ENCODE data around the gene TSC22D4. TPM values are rescaled to one million over a fixed set of nuclear protein-coding genes. Genes with fewer than 3 reads are reported as not detected.

Gene TSC22D4
- total RNA-seq, 1 experiment from 2014 or later = 71.0 TPM

DNA sequence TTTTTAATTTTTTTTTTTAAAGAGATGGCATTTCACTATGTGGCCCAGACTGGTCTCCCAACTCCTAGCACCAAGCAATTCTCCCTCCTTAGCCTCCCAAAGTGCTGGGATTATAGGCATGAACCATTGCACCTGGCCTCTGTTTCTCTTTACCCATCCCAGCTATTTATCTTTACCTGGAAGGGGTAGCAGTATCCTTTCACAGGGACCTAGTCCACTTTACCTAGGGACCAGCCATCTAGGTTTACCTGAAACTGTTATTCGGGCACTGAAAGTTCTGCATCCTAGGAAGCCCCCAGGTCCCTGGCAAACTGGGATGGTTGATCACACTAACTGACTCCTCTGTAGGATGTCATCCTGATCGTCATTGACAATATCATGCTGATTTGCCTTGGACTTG lies 38.3 kb upstream of the TSC22D4 start:
- no peak for DNase-seq (ENCODE audit: low spot score)
- POLR2A ChIA-PET (ENCODE audit: low non-redundant PET) = no interaction called here
- no peak overlapping the region for H3K27ac ChIP-seq (ENCODE audit: low read depth, low read length, poor library complexity, severe bottlenecking)
- H3K36me3 ChIP-seq (ENCODE audit: insufficient read depth, low read length, poor library complexity, severe bottlenecking) = no peaks in the 10 kb centered on the region
- H3K4me1 ChIP-seq (ENCODE audit: insufficient read depth, low read length, poor library complexity, severe bottlenecking) = peaks cover 16% of the 10 kb centered on the region
- no peaks in the 10 kb centered on the region for H3K27me3 ChIP-seq (replicated peaks; ENCODE audit: insufficient read depth, low read depth, low read length, poor library complexity)
- intact Hi-C loops (cut with micrococcal nuclease; ENCODE audit: unreplicated experiment) = no loop called here
- CTCF ChIA-PET = interaction anchor here (0.6 kb wide), 1 partner anchor 68 kb away, joined by 4 read pairs; no protein-coding TSS in a partner anchor
- H3K4me3 ChIP-seq (ENCODE audit: low read depth, low read length, poor library complexity, severe bottlenecking) = no peak overlapping the region
- no peaks in the 10 kb centered on the region for H3K9me3 ChIP-seq (ENCODE audit: low read depth, low read length, poor library complexity, severe bottlenecking)
- BruUV-seq (replicated peaks) = no TSS peak
- no peak for TF ChIP-seq EZH2 (IDR thresholded peaks at IDR 0.05; ENCODE audit: borderline replicate concordance, low read depth, low read length, poor library complexity, severe bottlenecking)
- TF ChIP-seq, protein P1, sequence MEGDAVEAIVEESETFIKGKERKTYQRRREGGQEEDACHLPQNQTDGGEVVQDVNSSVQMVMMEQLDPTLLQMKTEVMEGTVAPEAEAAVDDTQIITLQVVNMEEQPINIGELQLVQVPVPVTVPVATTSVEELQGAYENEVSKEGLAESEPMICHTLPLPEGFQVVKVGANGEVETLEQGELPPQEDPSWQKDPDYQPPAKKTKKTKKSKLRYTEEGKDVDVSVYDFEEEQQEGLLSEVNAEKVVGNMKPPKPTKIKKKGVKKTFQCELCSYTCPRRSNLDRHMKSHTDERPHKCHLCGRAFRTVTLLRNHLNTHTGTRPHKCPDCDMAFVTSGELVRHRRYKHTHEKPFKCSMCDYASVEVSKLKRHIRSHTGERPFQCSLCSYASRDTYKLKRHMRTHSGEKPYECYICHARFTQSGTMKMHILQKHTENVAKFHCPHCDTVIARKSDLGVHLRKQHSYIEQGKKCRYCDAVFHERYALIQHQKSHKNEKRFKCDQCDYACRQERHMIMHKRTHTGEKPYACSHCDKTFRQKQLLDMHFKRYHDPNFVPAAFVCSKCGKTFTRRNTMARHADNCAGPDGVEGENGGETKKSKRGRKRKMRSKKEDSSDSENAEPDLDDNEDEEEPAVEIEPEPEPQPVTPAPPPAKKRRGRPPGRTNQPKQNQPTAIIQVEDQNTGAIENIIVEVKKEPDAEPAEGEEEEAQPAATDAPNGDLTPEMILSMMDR (conservative IDR thresholded peaks at IDR 0.05; ENCODE audit: low read depth, low read length) = no peak

DNA sequence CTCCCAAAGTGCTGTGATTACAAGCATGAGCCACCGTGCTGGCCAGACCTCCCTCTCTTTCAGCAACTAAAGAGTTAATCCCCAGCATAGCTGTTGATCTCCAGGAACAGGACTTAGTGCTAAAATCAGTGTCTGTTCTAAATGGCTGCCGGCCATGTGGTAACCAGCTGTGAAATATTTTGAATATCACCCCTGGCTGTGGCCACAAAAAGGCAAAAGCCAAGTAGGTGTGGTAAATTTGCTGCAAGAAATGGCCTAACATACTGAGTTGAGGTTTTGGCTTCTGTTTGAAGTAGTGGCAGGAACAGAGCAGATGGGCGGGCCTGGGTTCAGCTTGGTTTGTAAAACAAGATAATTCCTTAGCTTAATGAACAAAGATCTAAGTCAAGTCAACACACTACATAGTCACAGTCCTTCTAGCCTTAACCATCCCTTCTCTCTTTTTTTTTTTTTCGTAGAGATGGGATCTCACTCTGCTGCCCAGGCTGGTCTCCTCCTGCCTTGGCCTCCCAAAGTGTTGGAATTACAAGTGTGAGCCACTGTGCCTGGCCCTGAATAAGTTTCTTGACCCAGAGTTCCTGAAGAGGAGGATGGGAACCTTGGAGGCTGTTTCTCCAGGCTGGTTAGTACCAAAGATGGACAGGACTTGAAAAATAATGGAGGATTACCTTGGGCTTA lies 37.3 kb upstream of the TSC22D4 start:
- DNase-seq (ENCODE audit: low spot score) = peak; percentile 64
- no peaks in the 10 kb centered on the region for H3K9me3 ChIP-seq (ENCODE audit: low read depth, low read length, poor library complexity, severe bottlenecking)
- H3K4me1 ChIP-seq (ENCODE audit: insufficient read depth, low read length, poor library complexity, severe bottlenecking) = peaks cover 16% of the 10 kb centered on the region
- H3K36me3 ChIP-seq (ENCODE audit: insufficient read depth, low read length, poor library complexity, severe bottlenecking) = no peaks in the 10 kb centered on the region
- H3K4me3 ChIP-seq (ENCODE audit: low read depth, low read length, poor library complexity, severe bottlenecking) = no peak overlapping the region
- TF ChIP-seq, protein P1 (conservative IDR thresholded peaks at IDR 0.05; ENCODE audit: low read depth, low read length) = no peak
- no peak for TF ChIP-seq EZH2 (IDR thresholded peaks at IDR 0.05; ENCODE audit: borderline replicate concordance, low read depth, low read length, poor library complexity, severe bottlenecking)
- peak overlapping the region; percentile 73 for H3K27ac ChIP-seq (ENCODE audit: low read depth, low read length, poor library complexity, severe bottlenecking)
- no TSS peak for BruUV-seq (replicated peaks)
- intact Hi-C loops (cut with micrococcal nuclease; ENCODE audit: unreplicated experiment) = no loop called here
- CTCF ChIA-PET = no interaction called here
- POLR2A ChIA-PET (ENCODE audit: low non-redundant PET) = interaction anchor here (0.7 kb wide), 1 partner anchor 18 kb away, joined by 6 read pairs; no protein-coding TSS in a partner anchor
- no peaks in the 10 kb centered on the region for H3K27me3 ChIP-seq (replicated peaks; ENCODE audit: insufficient read depth, low read depth, low read length, poor library complexity)

DNA sequence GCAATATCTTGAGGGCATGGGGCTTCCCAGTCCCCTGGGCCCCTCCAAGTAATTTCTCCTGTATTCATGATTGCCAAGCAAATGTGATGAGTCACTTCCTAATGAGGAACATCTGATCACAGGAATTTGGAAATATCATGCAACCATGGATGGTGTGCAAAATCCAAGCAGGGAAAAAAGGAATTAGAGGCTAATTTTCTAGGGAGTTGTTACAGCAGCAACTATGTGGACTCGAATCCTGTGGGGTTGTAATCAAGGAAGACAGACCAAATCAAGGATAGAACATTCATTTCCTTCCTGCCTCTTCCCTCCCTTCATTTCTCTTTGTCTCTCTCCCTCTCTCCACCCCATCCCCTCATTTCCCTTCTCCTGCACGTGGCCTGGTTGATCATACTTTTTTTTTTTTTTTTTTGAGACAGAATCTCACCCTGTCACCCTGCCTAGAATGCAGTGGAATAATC lies 36.1 kb upstream of the TSC22D4 start:
- no peaks in the 10 kb centered on the region for H3K27me3 ChIP-seq (replicated peaks; ENCODE audit: insufficient read depth, low read depth, low read length, poor library complexity)
- no peaks in the 10 kb centered on the region for H3K36me3 ChIP-seq (ENCODE audit: insufficient read depth, low read length, poor library complexity, severe bottlenecking)
- ChIA-PET POLR2A (ENCODE audit: low non-redundant PET) (no interaction called here), CTCF (no interaction called here)
- peak; percentile 89 for DNase-seq (ENCODE audit: low spot score)
- H3K27ac ChIP-seq (ENCODE audit: low read depth, low read length, poor library complexity, severe bottlenecking) = peak overlapping the region; percentile 73
- H3K4me1 ChIP-seq (ENCODE audit: insufficient read depth, low read length, poor library complexity, severe bottlenecking) = peaks cover 16% of the 10 kb centered on the region
- no peak overlapping the region for H3K4me3 ChIP-seq (ENCODE audit: low read depth, low read length, poor library complexity, severe bottlenecking)
- no TSS peak for BruUV-seq (replicated peaks)
- TF ChIP-seq, protein P1 (conservative IDR thresholded peaks at IDR 0.05; ENCODE audit: low read depth, low read length) = no peak
- TF ChIP-seq EZH2 (IDR thresholded peaks at IDR 0.05; ENCODE audit: borderline replicate concordance, low read depth, low read length, poor library complexity, severe bottlenecking) = no peak
- intact Hi-C loops (cut with micrococcal nuclease; ENCODE audit: unreplicated experiment) = loop anchor here (2.0 kb wide), 1 partner anchor 42 kb away; no protein-coding TSS in a partner anchor
- no peaks in the 10 kb centered on the region for H3K9me3 ChIP-seq (ENCODE audit: low read depth, low read length, poor library complexity, severe bottlenecking)

All from A673 (cell line).